IMR-90 (cell line): Measurements from ENCODE around the gene PITX3. TPM values are rescaled to one million over a fixed set of nuclear protein-coding genes. Genes with fewer than 3 reads are reported as not detected.
"Not testable (repeated sequence)": the region's sequence is repeated elsewhere in the genome, so short reads cannot be mapped to it uniquely, and the experiment has no call there.

Experiments used
- ATAC-seq: fragments of 200-7000 bp; cut with Tn5 transposase; 2 replicates; pipeline ENCODE4 v1.9.1; 2020; ENCODE audit warnings: low read depth, mild to moderate bottlenecking, moderate library complexity
- BruUV-seq: library from RNA; stranded (reverse); fragments of 400-500 nt; replicated peaks from 2 replicates; lab custom pipeline; 2021; lab: Mats Ljungman, UMichigan
- CTCF ChIA-PET: fragments of 300-600 bp; formaldehyde crosslinking; extraction: SDS; loops from one replicate; lab custom pipeline; 2021; ENCODE audit warnings: antibody characterized with exemption; lab: Yijun Ruan, JAX
- POLR2A ChIA-PET: fragments of 300-600 bp; sonication (Branson Sonifier 250); formaldehyde crosslinking; loops from one replicate; lab custom pipeline; 2022; ENCODE audit warnings: antibody characterized with exemption; ENCODE audit not compliant: unreplicated experiment; lab: Charles Lee
- DNase-seq: peaks from one replicate; pipeline ENCODE4 v3.0.0; 2013
- H2AFZ ChIP-seq: replicated peaks from 2 replicates; pipeline ENCODE3; 2013; ENCODE audit warnings: low read length, mild to moderate bottlenecking; ENCODE audit not compliant: poor library complexity
- H2AK5ac ChIP-seq: 2 replicates; pipeline ENCODE4 v1.6.1; 2013; ENCODE audit warnings: low read depth, low read length, inconsistent platforms
- H2AK9ac ChIP-seq: replicated peaks from 2 replicates; pipeline ENCODE3; 2013; ENCODE audit warnings: mild to moderate bottlenecking, low read depth, low read length, moderate library complexity; ENCODE audit not compliant: poor library complexity
- H2BK120ac ChIP-seq: 2 replicates; pipeline ENCODE4 v1.6.1; 2013; ENCODE audit warnings: low read depth, low read length, inconsistent platforms
- H2BK15ac ChIP-seq: 3 replicates; pipeline ENCODE4 v1.6.1; 2013; ENCODE audit warnings: low read depth, low read length, inconsistent platforms
- H2BK20ac ChIP-seq: 2 replicates; pipeline ENCODE4 v1.6.1; 2013; ENCODE audit warnings: low read depth, mild to moderate bottlenecking, inconsistent platforms, low read length, moderate library complexity
- H2BK5ac ChIP-seq: 2 replicates; pipeline ENCODE4 v1.6.1; 2013; ENCODE audit warnings: mild to moderate bottlenecking, low read depth, low read length, inconsistent platforms; ENCODE audit not compliant: poor library complexity, severe bottlenecking
- H3K14ac ChIP-seq: replicated peaks from 2 replicates; pipeline ENCODE4 v1.6.1; 2013; ENCODE audit warnings: low read depth, low read length, inconsistent platforms
- H3K18ac ChIP-seq: 2 replicates; pipeline ENCODE4 v1.6.1; 2013; ENCODE audit warnings: low read depth, low read length, control low read depth
- H3K23ac ChIP-seq: 2 replicates; pipeline ENCODE4 v1.6.1; 2013; ENCODE audit warnings: low read depth, low read length, inconsistent platforms
- H3K27ac ChIP-seq: 2 replicates; pipeline ENCODE4 v1.5.1; 2013; ENCODE audit warnings: mild to moderate bottlenecking, control low read depth, low read length; ENCODE audit not compliant: insufficient read depth
- H3K27me3 ChIP-seq: 2 replicates; pipeline ENCODE4 v1.6.1; 2013; ENCODE audit warnings: low read length; ENCODE audit not compliant: control insufficient read depth, insufficient read depth
- H3K36me3 ChIP-seq: 2 replicates; pipeline ENCODE4 v1.6.1; 2013; ENCODE audit warnings: low read length, mixed read lengths; ENCODE audit not compliant: control insufficient read depth, insufficient read depth
- H3K4ac ChIP-seq: 2 replicates; pipeline ENCODE4 v1.6.1; 2013; ENCODE audit warnings: low read depth, low read length, inconsistent platforms
- H3K4me1 ChIP-seq: 2 replicates; pipeline ENCODE4 v1.6.1; 2013; ENCODE audit warnings: low read length, mixed read lengths; ENCODE audit not compliant: control insufficient read depth, insufficient read depth
- H3K4me2 ChIP-seq: 2 replicates; pipeline ENCODE4 v1.6.1; 2013; ENCODE audit warnings: low read depth, mild to moderate bottlenecking, control low read depth, low read length, moderate library complexity
- H3K4me3 ChIP-seq: 2 replicates; pipeline ENCODE4 v1.5.1; 2013; ENCODE audit warnings: low read depth, mild to moderate bottlenecking, control low read depth, low read length, moderate library complexity; ENCODE audit not compliant: insufficient read depth
- H3K56ac ChIP-seq: 2 replicates; pipeline ENCODE4 v1.6.1; 2013; ENCODE audit warnings: low read length, inconsistent platforms; ENCODE audit not compliant: insufficient read depth; ENCODE audit errors: extremely low read depth
- H3K79me1 ChIP-seq, 2 experiments: 2 replicates each; pipeline ENCODE4 v1.6.1; 2013; ENCODE audit warnings: low read length in 2 of 2, inconsistent platforms in 1 of 2, low read depth in 1 of 2
- H3K9ac ChIP-seq: 2 replicates; pipeline ENCODE4 v1.6.1; 2013; ENCODE audit warnings: low read depth, low read length, control low read depth
- H3K9me1 ChIP-seq: 2 replicates; pipeline ENCODE4 v1.6.1; 2013; ENCODE audit warnings: low read length, inconsistent platforms; ENCODE audit not compliant: insufficient read depth
- H3K9me3 ChIP-seq: 2 replicates; pipeline ENCODE4 v1.6.1; 2013; ENCODE audit warnings: low read length; ENCODE audit not compliant: control insufficient read depth, insufficient read depth
- H4K20me1 ChIP-seq: 2 replicates; pipeline ENCODE4 v1.6.1; 2013; ENCODE audit warnings: low read length, inconsistent platforms; ENCODE audit not compliant: insufficient read depth
- H4K5ac ChIP-seq: 2 replicates; pipeline ENCODE4 v1.6.1; 2013; ENCODE audit warnings: mild to moderate bottlenecking, low read depth, low read length, control low read depth
- H4K8ac ChIP-seq, 2 experiments: 2 replicates each; pipeline ENCODE4 v1.6.1; 2013; ENCODE audit warnings: low read depth in 2 of 2, low read length in 2 of 2, control low read depth in 1 of 2, inconsistent platforms in 1 of 2
- H4K91ac ChIP-seq: 2 replicates; pipeline ENCODE4 v1.6.1; 2013; ENCODE audit warnings: low read depth, low read length, inconsistent platforms; ENCODE audit not compliant: insufficient read depth
- WGBS, 2 experiments: methylation state at CpG; one replicate each; pipeline versions ENCODE4 v1.1.5 to v1.1.7; 2013; ENCODE audit warnings: missing lambda C conversion rate in 2 of 2; ENCODE audit not compliant: insufficient read length in 1 of 2; ENCODE audit errors: extremely low coverage in 2 of 2; 5-methylcytosine and 5-hydroxymethylcytosine counted together
- dilution Hi-C: fragments of 300-500 bp; cut with HindIII; formaldehyde crosslinking; loops from one replicate; pipeline ENCODE4 v1.14.3; 2018; ENCODE audit warnings: low sequenced_read_pairs; ENCODE audit not compliant: unreplicated experiment
- in situ Hi-C: fragments of 300-500 bp; cut with MboI; formaldehyde crosslinking; loops from 3 replicates; pipeline ENCODE4 v1.14.3; 2019; ENCODE audit warnings: low sequenced_read_pairs, inconsistent platforms, mixed read lengths
- intact Hi-C: fragments of 100-400 bp; cut with micrococcal nuclease; formaldehyde crosslinking; loops from 2 replicates; pipeline ENCODE4 v1.10.0; 2022
- polyA plus RNA-seq, 3 experiments: library from polyadenylated mRNA; depleted of rRNA; stranded (reverse); fragments of >200 nt; gene quantifications; 2 replicates each; pipeline ENCODE4 v1.2.3, GENCODE V29; 2012; ENCODE audit warnings: low replicate concordance in 1 of 3
- total RNA-seq: library from RNA; depleted of rRNA; stranded (reverse); fragments of >200 nt; gene quantifications from 2 replicates; pipeline ENCODE4 v1.2.3, GENCODE V29; 2012

The PITX3 gene
- total and polyA plus RNA-seq, 2 of the 4 experiments (the other 2 are of a cell fraction): not detected

DNA sequence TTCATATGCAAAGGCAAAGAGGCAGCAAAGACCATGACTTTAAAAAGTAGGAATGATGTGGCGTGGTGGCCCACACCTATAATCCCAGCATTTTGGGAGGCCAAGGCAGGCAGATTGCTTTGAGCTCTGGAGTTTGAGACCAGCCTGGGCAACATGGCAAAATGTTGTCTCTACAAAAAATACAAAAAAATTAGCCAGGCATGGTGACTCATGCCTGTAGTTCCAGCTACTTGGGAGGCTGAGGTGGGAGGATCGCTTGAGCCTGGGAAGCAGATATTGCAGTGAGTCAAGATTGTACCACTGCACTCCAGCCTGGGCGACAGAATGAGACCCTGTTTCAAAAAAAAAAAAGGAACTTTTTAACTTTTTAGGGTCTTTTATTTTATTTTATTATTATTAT, 11.2 kb upstream of the PITX3 start:
- CTCF ChIA-PET: interaction anchor here (0.6 kb wide), 1 partner anchor 104 kb away, joined by 3 read pairs; no protein-coding TSS in a partner anchor
- H4K20me1 ChIP-seq: peaks cover 97% of the 10 kb centered on the region
- in situ Hi-C loops: not testable (repeated sequence)

More for the DNA sequence above, 11.2 kb upstream of the PITX3 start:
- H3K4me2 ChIP-seq, H3K23ac ChIP-seq, H3K18ac ChIP-seq, H3K56ac ChIP-seq, H3K9ac ChIP-seq, POLR2A ChIA-PET, H4K8ac ChIP-seq, H2AK9ac ChIP-seq, H3K14ac ChIP-seq, intact Hi-C loops, H3K4me1 ChIP-seq, H3K36me3 ChIP-seq, H3K4ac ChIP-seq, BruUV-seq, DNase-seq, H3K27ac ChIP-seq, H4K91ac ChIP-seq, H3K27me3 ChIP-seq, H4K5ac ChIP-seq, H3K9me3 ChIP-seq, H2BK15ac ChIP-seq, H2AFZ ChIP-seq, H3K4me3 ChIP-seq, H2AK5ac ChIP-seq, H2BK20ac ChIP-seq, dilution Hi-C loops, H2BK120ac ChIP-seq: not testable (repeated sequence)
- Histone ChIP-seq H3K9me1 (peaks cover 22% of the 10 kb centered on the region), H2BK5ac (peak overlapping the region; percentile 30), H3K79me1 (peaks cover 8 to 83% of the 10 kb centered on the region in 2 experiments; a peak in 3 of 4 replicates)
- WGBS, 2 experiments: no CpG with 5 or more reads among the region's 3 CpGs
- ATAC-seq: 0 out of 2 replicates have a peak, but pooled peaks have one; percentile 14
